ENCODE data around the gene PADI2.

Gene PADI2

GRCh38 chr1:17119076-17119772, at the start of gene PADI2:
Gene PADI2 (minus strand): TSS chr1:17119451. CDS start chr1:17119371, 80 bp downstream.
- peak within 1 kb of the TSS; percentile 12 for H3K9ac ChIP-seq (ENCODE audit: insufficient read length)
- DNase-seq (ENCODE audit: low read depth, low spot score): no peak
- TF ChIP-seq EZH2 (IDR thresholded peaks at IDR 0.05) (no peak), FOXP2 (optimal IDR thresholded peaks at IDR 0.05; ENCODE audit: control extremely low read depth, extremely low read length, insufficient read depth) (no peak), POLR2AphosphoS5 (IDR thresholded peaks at IDR 0.05; ENCODE audit: borderline replicate concordance, low read depth, low read length) (no peak)
- H3K9me3 ChIP-seq (ENCODE audit: low read depth, low read length): no peaks in the 10 kb centered on the region
- no peaks in the 10 kb centered on the region for H3K36me3 ChIP-seq (ENCODE audit: insufficient read depth, low read length)
- no peak within 1 kb of the TSS for H3K27ac ChIP-seq
- peak within 1 kb of the TSS; percentile 76 for H3K4me3 ChIP-seq

- Histone ChIP-seq H3K36me3 (ENCODE audit: insufficient read depth, low read length) (no peaks in the 10 kb centered on the region), H3K9me3 (ENCODE audit: low read depth, low read length) (no peaks in the 10 kb centered on the region), H3K4me3 (no peak overlapping the region), H3K27ac (peak overlapping the region; percentile 53; the same call in 1 of the 2 replicates), H3K9ac (ENCODE audit: insufficient read length) (no peak overlapping the region)
- TF ChIP-seq FOXP2 (optimal IDR thresholded peaks at IDR 0.05; ENCODE audit: control extremely low read depth, extremely low read length, insufficient read depth): no peak
- TF ChIP-seq POLR2AphosphoS5 (IDR thresholded peaks at IDR 0.05; ENCODE audit: borderline replicate concordance, low read depth, low read length): no peak
- TF ChIP-seq EZH2 (IDR thresholded peaks at IDR 0.05): no peak
- DNase-seq (ENCODE audit: low read depth, low spot score): no peak
These were observed 49.0 kb upstream of the PADI2 start for GRCh38 chr1:17168091-17168876.

- TF ChIP-seq FOXP2 (optimal IDR thresholded peaks at IDR 0.05; ENCODE audit: control extremely low read depth, extremely low read length, insufficient read depth): no peak
- TF ChIP-seq EZH2 (IDR thresholded peaks at IDR 0.05): no peak
- TF ChIP-seq POLR2AphosphoS5 (IDR thresholded peaks at IDR 0.05; ENCODE audit: borderline replicate concordance, low read depth, low read length): no peak
- no peaks in the 10 kb centered on the region for H3K9me3 ChIP-seq (ENCODE audit: low read depth, low read length)
- H3K9ac ChIP-seq (ENCODE audit: insufficient read length): no peak overlapping the region
- no peak for DNase-seq (ENCODE audit: low read depth, low spot score)
- no peak overlapping the region for H3K4me3 ChIP-seq
- no peaks in the 10 kb centered on the region for H3K36me3 ChIP-seq (ENCODE audit: insufficient read depth, low read length)
- H3K27ac ChIP-seq: no peak overlapping the region
These were observed 48.5 kb upstream of the PADI2 start for GRCh38 chr1:17167786-17168090.

- Histone ChIP-seq H3K9me3 (ENCODE audit: low read depth, low read length) (no peaks in the 10 kb centered on the region), H3K36me3 (ENCODE audit: insufficient read depth, low read length) (no peaks in the 10 kb centered on the region), H3K9ac (ENCODE audit: insufficient read length) (no peak overlapping the region), H3K4me3 (no peak overlapping the region), H3K27ac (no peak overlapping the region)
- no peak for DNase-seq (ENCODE audit: low read depth, low spot score)
- TF ChIP-seq EZH2 (IDR thresholded peaks at IDR 0.05): no peak
These were observed 48.0 kb upstream of the PADI2 start for GRCh38 chr1:17167041-17167785.

- H3K9me3 ChIP-seq (ENCODE audit: low read depth, low read length): no peaks in the 10 kb centered on the region
- TF ChIP-seq EZH2 (IDR thresholded peaks at IDR 0.05): no peak
These were observed 46.6 kb upstream of the PADI2 start for GRCh38 chr1:17165823-17166222.

GRCh38 chr1:17163789-17164666, 44.8 kb upstream of the PADI2 start:
- H3K4me3 ChIP-seq: no peak overlapping the region
- no peak for DNase-seq (ENCODE audit: low read depth, low spot score)
- H3K36me3 ChIP-seq (ENCODE audit: insufficient read depth, low read length): no peaks in the 10 kb centered on the region
- no peaks in the 10 kb centered on the region for H3K9me3 ChIP-seq (ENCODE audit: low read depth, low read length)
- TF ChIP-seq EZH2 (IDR thresholded peaks at IDR 0.05) (no peak), POLR2AphosphoS5 (IDR thresholded peaks at IDR 0.05; ENCODE audit: borderline replicate concordance, low read depth, low read length) (no peak), FOXP2 (optimal IDR thresholded peaks at IDR 0.05; ENCODE audit: control extremely low read depth, extremely low read length, insufficient read depth) (no peak)
- no peak overlapping the region for H3K9ac ChIP-seq (ENCODE audit: insufficient read length)
- H3K27ac ChIP-seq: no peak overlapping the region

More at GRCh38 chr1:17165823-17166222, 46.6 kb upstream of the PADI2 start:
- H3K4me3 ChIP-seq: no peak overlapping the region
- H3K36me3 ChIP-seq (ENCODE audit: insufficient read depth, low read length): no peaks in the 10 kb centered on the region
- no peak overlapping the region for H3K9ac ChIP-seq (ENCODE audit: insufficient read length)
- no peak for DNase-seq (ENCODE audit: low read depth, low spot score)
- no peak overlapping the region for H3K27ac ChIP-seq

- H3K4me3 ChIP-seq: no peak overlapping the region
- no peak overlapping the region for H3K27ac ChIP-seq
- DNase-seq (ENCODE audit: low read depth, low spot score): no peak
- H3K36me3 ChIP-seq (ENCODE audit: insufficient read depth, low read length): no peaks in the 10 kb centered on the region
- no peak for TF ChIP-seq FOXP2 (optimal IDR thresholded peaks at IDR 0.05; ENCODE audit: control extremely low read depth, extremely low read length, insufficient read depth)
- no peak for TF ChIP-seq EZH2 (IDR thresholded peaks at IDR 0.05)
- TF ChIP-seq POLR2AphosphoS5 (IDR thresholded peaks at IDR 0.05; ENCODE audit: borderline replicate concordance, low read depth, low read length): no peak
- H3K9ac ChIP-seq (ENCODE audit: insufficient read length): no peak overlapping the region
- H3K9me3 ChIP-seq (ENCODE audit: low read depth, low read length): no peaks in the 10 kb centered on the region
These were observed 44.1 kb upstream of the PADI2 start for GRCh38 chr1:17163371-17163770.

- Histone ChIP-seq H3K9me3 (ENCODE audit: low read depth, low read length) (no peaks in the 10 kb centered on the region), H3K36me3 (ENCODE audit: insufficient read depth, low read length) (no peaks in the 10 kb centered on the region), H3K27ac (no peak overlapping the region), H3K9ac (ENCODE audit: insufficient read length) (no peak overlapping the region), H3K4me3 (no peak overlapping the region)
- no peak for DNase-seq (ENCODE audit: low read depth, low spot score)
- no peak for TF ChIP-seq POLR2AphosphoS5 (IDR thresholded peaks at IDR 0.05; ENCODE audit: borderline replicate concordance, low read depth, low read length)
- no peak for TF ChIP-seq EZH2 (IDR thresholded peaks at IDR 0.05)
- no peak for TF ChIP-seq FOXP2 (optimal IDR thresholded peaks at IDR 0.05; ENCODE audit: control extremely low read depth, extremely low read length, insufficient read depth)
These were observed 43.7 kb upstream of the PADI2 start for GRCh38 chr1:17162941-17163340.
